Measurements from ENCODE around the gene KCNAB1.

- TF ChIP-seq CTCF (IDR thresholded peaks at IDR 0.05; ENCODE audit: low read depth, low read length, missing input control) = no peak
- no peak for TF ChIP-seq JUND (IDR thresholded peaks at IDR 0.05)
- TF ChIP-seq RAD21 (IDR thresholded peaks at IDR 0.05) = no peak
- TF ChIP-seq SP1 (IDR thresholded peaks at IDR 0.05) = no peak
These were observed 257.3 kb downstream of the KCNAB1 start for GRCh38 chr3:156377718-156378117.

Measured in liver (tissue), 3 donors.